NCI-H2029 treated with DMSO at 0.1 percent for 48 hours (cell line): ENCODE data around the gene KAZALD1.
"Not testable (repeated sequence)": the region's sequence is repeated elsewhere in the genome, so short reads cannot be mapped to it uniquely, and the experiment has no call there.

Source experiments
- DNase-seq: peaks from one replicate; lab custom pipeline; 2025; lab: John Stamatoyannopoulos, UW

The KAZALD1 gene

GRCh38 chr10:101030496-101031127 lies 31.2 kb upstream of the KAZALD1 start:
- DNase-seq, result no peak

GRCh38 chr10:101031128-101031795 lies 30.5 kb upstream of the KAZALD1 start, which contains the start of the genes PDZD7 and SFXN3:
PDZD7 (minus strand) TSS chr10:101031129; CDS start chr10:101030219, 910 bp downstream.
SFXN3 (plus strand) TSS chr10:101031234; CDS start chr10:101034695, 3,461 bp downstream.
- DNase-seq, result peak; percentile 20

GRCh38 chr10:101031796-101032636 lies 29.8 kb upstream of the KAZALD1 start:
- DNase-seq, result no peak

- DNase-seq, result no peak
Measured at GRCh38 chr10:101032637-101033224, 29.1 kb upstream of the KAZALD1 start.

GRCh38 chr10:101033276-101033675 lies 28.5 kb upstream of the KAZALD1 start:
- no peak for DNase-seq

GRCh38 chr10:101034404-101034803 lies 27.4 kb upstream of the KAZALD1 start:
- DNase-seq, result not testable (repeated sequence)

GRCh38 chr10:101035314-101035713 lies 26.5 kb upstream of the KAZALD1 start:
- no peak for DNase-seq

GRCh38 chr10:101035916-101036702 lies 25.7 kb upstream of the KAZALD1 start:
- no peak for DNase-seq

GRCh38 chr10:101036726-101037125 lies 25.1 kb upstream of the KAZALD1 start:
- no peak for DNase-seq

GRCh38 chr10:101038484-101038883 lies 23.3 kb upstream of the KAZALD1 start:
- no peak for DNase-seq

- DNase-seq, result no peak
Measured at GRCh38 chr10:101040061-101040460, 21.7 kb upstream of the KAZALD1 start.

GRCh38 chr10:101040851-101041250 lies 20.9 kb upstream of the KAZALD1 start:
- no peak for DNase-seq

- DNase-seq, result no peak
Measured at GRCh38 chr10:101041252-101041761, 20.5 kb upstream of the KAZALD1 start.

- DNase-seq, result no peak
Measured at GRCh38 chr10:101042118-101042517, 19.7 kb upstream of the KAZALD1 start.

GRCh38 chr10:101042667-101043362 lies 19.0 kb upstream of the KAZALD1 start:
- DNase-seq, result peak; percentile 82

GRCh38 chr10:101043363-101043707 lies 18.5 kb upstream of the KAZALD1 start:
- DNase-seq, result no peak

GRCh38 chr10:101044117-101044516 lies 17.7 kb upstream of the KAZALD1 start:
- no peak for DNase-seq

GRCh38 chr10:101046332-101047238 lies 15.2 kb upstream of the KAZALD1 start:
- DNase-seq, result no peak

GRCh38 chr10:101047268-101047667 lies 14.5 kb upstream of the KAZALD1 start:
- no peak for DNase-seq
